ENCODE data around the gene MECR.

Gene MECR

DNA sequence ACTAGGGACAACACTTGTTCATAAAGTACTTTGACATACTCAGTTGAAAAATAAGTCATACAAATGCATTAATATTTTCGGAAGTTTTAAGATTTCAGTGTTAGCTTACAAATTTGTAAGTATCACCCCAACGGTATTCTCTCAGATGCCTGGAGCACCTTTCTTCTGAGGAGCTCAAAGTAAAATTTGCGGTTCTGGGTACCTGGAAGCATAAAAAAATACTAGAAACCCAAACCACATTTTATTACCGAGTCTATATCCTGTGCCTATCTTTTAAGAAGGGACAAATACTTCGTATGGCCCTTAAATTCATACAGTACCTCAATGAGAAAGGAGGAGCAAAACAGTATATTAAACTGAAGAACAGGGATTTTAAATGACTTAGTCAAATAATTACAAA lies 59.2 kb downstream of the MECR start:
- POLR2A ChIA-PET: interaction anchor here (2.4 kb wide), 1 partner anchor 10 kb away, joined by 7 read pairs; the partner anchor contains the start of gene SRSF4

DNA sequence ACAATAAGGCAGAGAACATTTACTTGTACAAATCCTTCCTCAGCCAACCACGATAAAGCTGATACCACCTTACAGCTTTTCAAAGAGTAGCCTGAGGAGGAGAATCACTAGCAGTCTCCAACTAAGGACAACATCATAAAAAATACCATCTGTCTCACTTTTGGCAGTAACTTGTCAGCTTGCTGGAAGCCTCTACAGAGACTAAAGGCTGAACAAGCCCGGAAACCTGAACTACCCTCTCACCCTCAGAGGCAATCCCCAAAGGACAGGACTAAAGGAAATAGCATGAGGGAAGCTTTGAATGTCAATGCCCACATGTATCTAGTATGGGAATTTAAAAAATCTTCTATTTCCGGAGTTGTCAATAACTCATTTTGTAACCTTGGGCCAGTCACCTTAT lies 59.6 kb downstream of the MECR start:
- POLR2A ChIA-PET: interaction anchor here (2.4 kb wide), 1 partner anchor 10 kb away, joined by 7 read pairs; the partner anchor contains the start of gene SRSF4
- no peak overlapping the region for H3K4me3 ChIP-seq (ENCODE audit: low read depth, low read length)
- TF ChIP-seq, protein P1, sequence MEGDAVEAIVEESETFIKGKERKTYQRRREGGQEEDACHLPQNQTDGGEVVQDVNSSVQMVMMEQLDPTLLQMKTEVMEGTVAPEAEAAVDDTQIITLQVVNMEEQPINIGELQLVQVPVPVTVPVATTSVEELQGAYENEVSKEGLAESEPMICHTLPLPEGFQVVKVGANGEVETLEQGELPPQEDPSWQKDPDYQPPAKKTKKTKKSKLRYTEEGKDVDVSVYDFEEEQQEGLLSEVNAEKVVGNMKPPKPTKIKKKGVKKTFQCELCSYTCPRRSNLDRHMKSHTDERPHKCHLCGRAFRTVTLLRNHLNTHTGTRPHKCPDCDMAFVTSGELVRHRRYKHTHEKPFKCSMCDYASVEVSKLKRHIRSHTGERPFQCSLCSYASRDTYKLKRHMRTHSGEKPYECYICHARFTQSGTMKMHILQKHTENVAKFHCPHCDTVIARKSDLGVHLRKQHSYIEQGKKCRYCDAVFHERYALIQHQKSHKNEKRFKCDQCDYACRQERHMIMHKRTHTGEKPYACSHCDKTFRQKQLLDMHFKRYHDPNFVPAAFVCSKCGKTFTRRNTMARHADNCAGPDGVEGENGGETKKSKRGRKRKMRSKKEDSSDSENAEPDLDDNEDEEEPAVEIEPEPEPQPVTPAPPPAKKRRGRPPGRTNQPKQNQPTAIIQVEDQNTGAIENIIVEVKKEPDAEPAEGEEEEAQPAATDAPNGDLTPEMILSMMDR (IDR thresholded peaks at IDR 0.05; ENCODE audit: insufficient read depth, low read length, missing control alignments): no peak
- no peak for DNase-seq (ENCODE audit: low read depth, low spot score)
- CTCF ChIA-PET: interaction anchor here (0.6 to 4.1 kb wide), 2 partner anchors 10 to 47 kb away, joined by 3 to 29 read pairs; partner anchors contain the start of genes SRSF4 and TMEM200B

More for the DNA sequence above, 59.2 kb downstream of the MECR start:
- TF ChIP-seq, protein P1 (IDR thresholded peaks at IDR 0.05; ENCODE audit: insufficient read depth, low read length, missing control alignments): no peak
- CTCF ChIA-PET: interaction anchor here (0.6 to 4.1 kb wide), 2 partner anchors 9 to 48 kb away, joined by 3 to 29 read pairs; partner anchors contain the start of genes SRSF4 and TMEM200B
- DNase-seq (ENCODE audit: low read depth, low spot score): no peak
- H3K4me3 ChIP-seq (ENCODE audit: low read depth, low read length): no peak overlapping the region

DNA sequence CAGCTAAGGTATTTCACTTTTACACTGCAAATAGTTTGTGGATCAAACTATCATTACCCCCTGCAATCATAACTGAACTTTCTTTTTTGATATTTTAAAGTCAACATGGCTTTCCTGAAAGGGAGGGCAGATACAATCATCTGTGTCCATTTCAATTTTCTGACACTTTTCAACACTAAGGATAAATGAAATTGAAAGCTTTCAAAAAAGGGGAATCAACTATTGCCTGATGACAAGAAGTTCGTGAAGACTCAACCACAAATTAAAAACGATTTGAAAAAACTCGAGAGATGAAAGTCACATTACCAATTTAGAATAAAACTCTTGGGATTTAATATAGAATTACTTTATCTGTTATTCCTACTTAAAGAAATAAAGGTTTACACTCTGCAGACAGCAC lies 60.8 kb downstream of the MECR start:
- DNase-seq (ENCODE audit: low read depth, low spot score): no peak
- CTCF ChIA-PET: interaction anchor here (0.9 to 4.1 kb wide), 4 partner anchors 8 to 137 kb away, joined by 3 to 29 read pairs (median 4); partner anchors contain the start of gene SRSF4
- no peak overlapping the region for H3K4me3 ChIP-seq (ENCODE audit: low read depth, low read length)
- TF ChIP-seq, protein P1 (IDR thresholded peaks at IDR 0.05; ENCODE audit: insufficient read depth, low read length, missing control alignments): no peak
- POLR2A ChIA-PET: interaction anchor here (2.4 kb wide), 1 partner anchor 11 kb away, joined by 7 read pairs; the partner anchor contains the start of gene SRSF4

DNA sequence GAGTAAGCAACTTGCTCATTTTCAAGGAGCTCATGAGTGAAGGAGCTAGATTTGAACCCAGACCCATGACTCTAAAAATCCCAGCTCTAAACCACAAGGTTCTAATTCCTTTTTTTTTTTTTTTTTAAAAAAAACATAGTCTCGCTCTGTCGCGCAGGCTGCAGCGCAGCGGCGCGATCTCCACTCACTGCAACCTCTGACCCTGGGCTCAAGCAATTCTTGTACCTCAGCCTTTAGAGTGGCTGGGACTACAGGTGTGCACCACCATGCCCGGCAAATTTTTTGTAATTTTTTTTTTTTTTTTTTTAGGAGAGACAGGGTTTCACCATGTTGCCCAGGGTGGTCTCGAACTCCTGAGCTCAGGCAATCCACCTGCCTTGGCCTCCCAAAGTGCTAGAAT lies 62.8 kb downstream of the MECR start:
- H3K4me3 ChIP-seq (ENCODE audit: low read depth, low read length): no peak overlapping the region
- ChIA-PET CTCF (interaction anchor here (0.6 to 4.7 kb wide), 4 partner anchors 11 to 35 kb away, joined by 3 to 19 read pairs (median 6); partner anchors contain the start of gene SRSF4), POLR2A (interaction anchor here (0.6 kb wide), 1 partner anchor 730 kb away, joined by 3 read pairs; no protein-coding TSS in a partner anchor)
- TF ChIP-seq, protein P1 (IDR thresholded peaks at IDR 0.05; ENCODE audit: insufficient read depth, low read length, missing control alignments): no peak
- no peak for DNase-seq (ENCODE audit: low read depth, low spot score)

DNA sequence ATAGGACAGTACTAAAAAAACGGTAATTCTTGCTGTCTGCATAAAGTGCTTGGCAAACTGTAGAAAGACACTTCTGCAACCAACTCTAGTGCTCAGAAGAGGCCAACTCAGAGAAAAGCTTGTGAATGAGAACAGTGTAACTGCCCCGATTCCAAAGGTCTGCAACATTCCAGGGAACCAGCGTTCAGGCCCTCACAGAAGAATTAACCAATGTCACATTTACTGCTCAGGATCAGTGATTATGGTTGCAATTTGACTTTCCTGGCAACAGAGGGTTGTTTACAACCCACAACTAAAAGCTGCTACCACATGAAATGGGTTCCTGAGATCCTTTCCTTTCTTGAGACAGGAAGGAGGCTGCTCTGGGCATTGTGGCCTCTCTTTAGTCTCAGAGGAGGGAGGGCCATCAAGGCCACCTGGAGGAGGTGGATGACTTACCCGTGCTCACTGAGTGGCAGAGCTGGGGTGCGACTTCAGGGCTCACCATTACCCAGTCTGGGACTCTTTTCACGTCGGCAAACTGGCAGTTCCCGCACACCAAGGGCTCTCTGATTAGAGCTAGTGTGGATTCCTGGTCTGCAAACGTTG lies 64.3 kb downstream of the MECR start:
- ChIA-PET POLR2A (interaction anchor here (0.9 kb wide), 1 partner anchor 16 kb away, joined by 4 read pairs; the partner anchor contains the start of gene SRSF4), CTCF (interaction anchor here (1.1 to 4.7 kb wide), 4 partner anchors 10 to 43 kb away, joined by 3 to 19 read pairs (median 6); partner anchors contain the start of gene TMEM200B)
- TF ChIP-seq, protein P1 (IDR thresholded peaks at IDR 0.05; ENCODE audit: insufficient read depth, low read length, missing control alignments): no peak
- no peak overlapping the region for H3K4me3 ChIP-seq (ENCODE audit: low read depth, low read length)
- DNase-seq (ENCODE audit: low read depth, low spot score): no peak

DNA sequence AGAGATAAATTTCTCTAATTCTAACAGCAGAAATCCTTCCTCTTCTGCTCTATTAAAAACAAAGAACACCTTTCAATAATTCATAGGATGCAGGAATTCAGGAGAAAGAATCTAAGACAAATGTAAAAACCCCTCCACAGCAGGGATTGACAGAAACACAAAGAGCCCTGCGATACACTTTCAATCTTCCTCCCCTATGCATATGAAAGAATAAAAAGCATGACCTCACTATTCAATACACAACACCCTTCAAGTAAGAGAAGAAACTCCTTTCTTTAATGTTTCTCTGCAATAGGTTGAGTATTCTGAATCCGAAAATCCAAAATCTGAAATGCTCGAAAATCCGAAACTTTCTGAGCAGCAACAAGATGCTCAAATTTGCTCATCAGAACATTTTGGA lies 66.1 kb downstream of the MECR start:
- ChIA-PET POLR2A (no interaction called here), CTCF (interaction anchor here (10.7 kb wide), 1 partner anchor 16 kb away, joined by 46 read pairs; the partner anchor contains the start of gene SRSF4)
- TF ChIP-seq, protein P1 (IDR thresholded peaks at IDR 0.05; ENCODE audit: insufficient read depth, low read length, missing control alignments): no peak
- H3K4me3 ChIP-seq (ENCODE audit: low read depth, low read length): no peak overlapping the region
- no peak for DNase-seq (ENCODE audit: low read depth, low spot score)

Measured in AG04449 (cell line).